Liver (tissue), 3 donors: ENCODE measurements around the gene TRIM7.

Source experiments
- FOXA1 ChIP-seq: IDR thresholded peaks from 2 replicates; pipeline ENCODE4 v1.6.1; 2016; ENCODE audit warnings: antibody characterized with exemption
- GABPA ChIP-seq, 2 donors: IDR thresholded peaks in 1 of 2; conservative IDR thresholded peaks in 1 of 2; 2 replicates each; pipeline ENCODE4 v1.6.1; 2016; ENCODE audit warnings: antibody characterized with exemption in 2 of 2, mild to moderate bottlenecking in 1 of 2, moderate library complexity in 1 of 2
- HNF4G ChIP-seq: IDR thresholded peaks from 2 replicates; pipeline ENCODE4 v1.6.1; 2016; ENCODE audit warnings: antibody characterized with exemption
- JUND ChIP-seq, 2 donors: IDR thresholded peaks; 2 replicates each; pipeline ENCODE4 v1.6.1; 2016; ENCODE audit warnings: antibody characterized with exemption in 2 of 2
- SP1 ChIP-seq: IDR thresholded peaks from 2 replicates; pipeline ENCODE4 v1.6.1; 2018; ENCODE audit warnings: antibody characterized with exemption, mild to moderate bottlenecking
- TAF1 ChIP-seq: conservative IDR thresholded peaks from 2 replicates; pipeline ENCODE4 v1.6.1; 2016; ENCODE audit warnings: antibody characterized with exemption, mild to moderate bottlenecking
- YY1 ChIP-seq: IDR thresholded peaks from 2 replicates; pipeline ENCODE4 v1.6.1; 2016; ENCODE audit warnings: antibody characterized with exemption, mild to moderate bottlenecking
- TF ChIP-seq, protein P1 (sequence below): IDR thresholded peaks from 2 replicates; pipeline ENCODE4 v1.6.1; 2016; ENCODE audit warnings: antibody characterized with exemption
- TF ChIP-seq, protein P2 (sequence below): fragments of 150-350 bp; IDR thresholded peaks from 2 replicates; pipeline ENCODE4 v1.5.1; 2017; ENCODE audit warnings: improper control_type of control experiment, low read depth, low read length; ENCODE audit not compliant: missing input control
- TF ChIP-seq, protein P3 (sequence below): IDR thresholded peaks from 2 replicates; pipeline ENCODE4 v1.6.1; 2016; ENCODE audit warnings: antibody characterized with exemption
- TF ChIP-seq, protein P4 (sequence below): IDR thresholded peaks from 2 replicates; pipeline ENCODE4 v1.6.1; 2016; ENCODE audit warnings: antibody characterized with exemption
- TF ChIP-seq, protein P5 (sequence below): IDR thresholded peaks from 2 replicates; pipeline ENCODE4 v1.6.1; 2016; ENCODE audit warnings: antibody characterized with exemption, mild to moderate bottlenecking
- donor health status: healthy.
- donor health status: healthy.

DNA sequence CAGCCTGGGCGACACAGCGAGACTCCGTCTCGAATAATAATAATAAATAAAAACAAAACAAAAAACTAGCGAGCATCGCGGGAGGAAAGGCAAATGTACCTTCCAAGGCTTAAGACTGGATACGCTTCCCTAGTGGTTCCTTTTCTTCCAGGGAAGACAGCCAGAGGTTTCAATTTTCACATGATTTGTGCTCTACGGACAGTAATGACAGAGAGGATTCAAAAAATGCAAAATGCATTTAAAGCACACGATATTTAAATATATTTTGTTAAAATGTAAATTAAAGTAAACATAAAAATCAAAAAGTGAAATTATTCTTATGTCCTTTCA lies 13.8 kb upstream of the TRIM7 start:
- TF ChIP-seq, protein P1, sequence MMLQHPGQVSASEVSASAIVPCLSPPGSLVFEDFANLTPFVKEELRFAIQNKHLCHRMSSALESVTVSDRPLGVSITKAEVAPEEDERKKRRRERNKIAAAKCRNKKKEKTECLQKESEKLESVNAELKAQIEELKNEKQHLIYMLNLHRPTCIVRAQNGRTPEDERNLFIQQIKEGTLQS, result no peak
- TF ChIP-seq, protein P2, sequence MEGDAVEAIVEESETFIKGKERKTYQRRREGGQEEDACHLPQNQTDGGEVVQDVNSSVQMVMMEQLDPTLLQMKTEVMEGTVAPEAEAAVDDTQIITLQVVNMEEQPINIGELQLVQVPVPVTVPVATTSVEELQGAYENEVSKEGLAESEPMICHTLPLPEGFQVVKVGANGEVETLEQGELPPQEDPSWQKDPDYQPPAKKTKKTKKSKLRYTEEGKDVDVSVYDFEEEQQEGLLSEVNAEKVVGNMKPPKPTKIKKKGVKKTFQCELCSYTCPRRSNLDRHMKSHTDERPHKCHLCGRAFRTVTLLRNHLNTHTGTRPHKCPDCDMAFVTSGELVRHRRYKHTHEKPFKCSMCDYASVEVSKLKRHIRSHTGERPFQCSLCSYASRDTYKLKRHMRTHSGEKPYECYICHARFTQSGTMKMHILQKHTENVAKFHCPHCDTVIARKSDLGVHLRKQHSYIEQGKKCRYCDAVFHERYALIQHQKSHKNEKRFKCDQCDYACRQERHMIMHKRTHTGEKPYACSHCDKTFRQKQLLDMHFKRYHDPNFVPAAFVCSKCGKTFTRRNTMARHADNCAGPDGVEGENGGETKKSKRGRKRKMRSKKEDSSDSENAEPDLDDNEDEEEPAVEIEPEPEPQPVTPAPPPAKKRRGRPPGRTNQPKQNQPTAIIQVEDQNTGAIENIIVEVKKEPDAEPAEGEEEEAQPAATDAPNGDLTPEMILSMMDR, result no peak
- TF ChIP-seq GABPA (IDR thresholded peaks at IDR 0.05 in 1 of 2, conservative IDR thresholded peaks at IDR 0.05 in 1 of 2) (no peak), TAF1 (no peak), JUND (IDR thresholded peaks at IDR 0.05) (no peak), HNF4G (no peak), SP1 (no peak), YY1 (no peak), FOXA1 (no peak)
- TF ChIP-seq, protein P3, sequence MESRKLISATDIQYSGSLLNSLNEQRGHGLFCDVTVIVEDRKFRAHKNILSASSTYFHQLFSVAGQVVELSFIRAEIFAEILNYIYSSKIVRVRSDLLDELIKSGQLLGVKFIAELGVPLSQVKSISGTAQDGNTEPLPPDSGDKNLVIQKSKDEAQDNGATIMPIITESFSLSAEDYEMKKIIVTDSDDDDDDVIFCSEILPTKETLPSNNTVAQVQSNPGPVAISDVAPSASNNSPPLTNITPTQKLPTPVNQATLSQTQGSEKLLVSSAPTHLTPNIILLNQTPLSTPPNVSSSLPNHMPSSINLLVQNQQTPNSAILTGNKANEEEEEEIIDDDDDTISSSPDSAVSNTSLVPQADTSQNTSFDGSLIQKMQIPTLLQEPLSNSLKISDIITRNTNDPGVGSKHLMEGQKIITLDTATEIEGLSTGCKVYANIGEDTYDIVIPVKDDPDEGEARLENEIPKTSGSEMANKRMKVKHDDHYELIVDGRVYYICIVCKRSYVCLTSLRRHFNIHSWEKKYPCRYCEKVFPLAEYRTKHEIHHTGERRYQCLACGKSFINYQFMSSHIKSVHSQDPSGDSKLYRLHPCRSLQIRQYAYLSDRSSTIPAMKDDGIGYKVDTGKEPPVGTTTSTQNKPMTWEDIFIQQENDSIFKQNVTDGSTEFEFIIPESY, result no peak
- TF ChIP-seq, protein P4, sequence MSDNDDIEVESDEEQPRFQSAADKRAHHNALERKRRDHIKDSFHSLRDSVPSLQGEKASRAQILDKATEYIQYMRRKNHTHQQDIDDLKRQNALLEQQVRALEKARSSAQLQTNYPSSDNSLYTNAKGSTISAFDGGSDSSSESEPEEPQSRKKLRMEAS, result no peak
- TF ChIP-seq, protein P5, sequence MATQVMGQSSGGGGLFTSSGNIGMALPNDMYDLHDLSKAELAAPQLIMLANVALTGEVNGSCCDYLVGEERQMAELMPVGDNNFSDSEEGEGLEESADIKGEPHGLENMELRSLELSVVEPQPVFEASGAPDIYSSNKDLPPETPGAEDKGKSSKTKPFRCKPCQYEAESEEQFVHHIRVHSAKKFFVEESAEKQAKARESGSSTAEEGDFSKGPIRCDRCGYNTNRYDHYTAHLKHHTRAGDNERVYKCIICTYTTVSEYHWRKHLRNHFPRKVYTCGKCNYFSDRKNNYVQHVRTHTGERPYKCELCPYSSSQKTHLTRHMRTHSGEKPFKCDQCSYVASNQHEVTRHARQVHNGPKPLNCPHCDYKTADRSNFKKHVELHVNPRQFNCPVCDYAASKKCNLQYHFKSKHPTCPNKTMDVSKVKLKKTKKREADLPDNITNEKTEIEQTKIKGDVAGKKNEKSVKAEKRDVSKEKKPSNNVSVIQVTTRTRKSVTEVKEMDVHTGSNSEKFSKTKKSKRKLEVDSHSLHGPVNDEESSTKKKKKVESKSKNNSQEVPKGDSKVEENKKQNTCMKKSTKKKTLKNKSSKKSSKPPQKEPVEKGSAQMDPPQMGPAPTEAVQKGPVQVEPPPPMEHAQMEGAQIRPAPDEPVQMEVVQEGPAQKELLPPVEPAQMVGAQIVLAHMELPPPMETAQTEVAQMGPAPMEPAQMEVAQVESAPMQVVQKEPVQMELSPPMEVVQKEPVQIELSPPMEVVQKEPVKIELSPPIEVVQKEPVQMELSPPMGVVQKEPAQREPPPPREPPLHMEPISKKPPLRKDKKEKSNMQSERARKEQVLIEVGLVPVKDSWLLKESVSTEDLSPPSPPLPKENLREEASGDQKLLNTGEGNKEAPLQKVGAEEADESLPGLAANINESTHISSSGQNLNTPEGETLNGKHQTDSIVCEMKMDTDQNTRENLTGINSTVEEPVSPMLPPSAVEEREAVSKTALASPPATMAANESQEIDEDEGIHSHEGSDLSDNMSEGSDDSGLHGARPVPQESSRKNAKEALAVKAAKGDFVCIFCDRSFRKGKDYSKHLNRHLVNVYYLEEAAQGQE, result no peak
